WTC11 (cell line): Measurements from ENCODE around the gene CLCN1. TPM values are rescaled to one million over a fixed set of nuclear protein-coding genes. Genes with fewer than 3 reads are reported as not detected.

Experiments
- ATAC-seq: fragments of 200-7000 bp; cut with Tn5 transposase; 2 replicates; pipeline ENCODE4 v1.10.0; 2021; ENCODE audit warnings: mild to moderate bottlenecking, moderate library complexity
- CTCF ChIA-PET: fragments of 300-600 bp; sonication (Branson Sonifier 250); formaldehyde crosslinking; loops from one replicate; lab custom pipeline; 2021; ENCODE audit warnings: antibody characterized with exemption; lab: Charles Lee
- POLR2A ChIA-PET: fragments of 350-600 bp; sonication (Branson Sonifier 250); formaldehyde crosslinking; loops from one replicate; lab custom pipeline; 2021; ENCODE audit warnings: antibody characterized with exemption; lab: Charles Lee
- DNase-seq: peaks from one replicate; pipeline ENCODE4 v3.0.0; 2021; ENCODE audit warnings: low spot score
- H3K27ac Mint-ChIP-seq: 2 replicates; pipeline ENCODE4 v1.8.0; 2021; ENCODE audit warnings: mixed read lengths
- H3K27me3 Mint-ChIP-seq: 2 replicates; pipeline ENCODE4 v1.8.0; 2021; ENCODE audit warnings: low read depth, mild to moderate bottlenecking, moderate library complexity, mixed read lengths
- H3K36me3 Mint-ChIP-seq: 2 replicates; pipeline ENCODE4 v1.8.0; 2021; ENCODE audit warnings: mixed read lengths
- H3K4me1 Mint-ChIP-seq: 2 replicates; pipeline ENCODE4 v1.8.0; 2022; ENCODE audit warnings: mixed read lengths
- H3K4me3 Mint-ChIP-seq: 2 replicates; pipeline ENCODE4 v1.8.0; 2021; ENCODE audit warnings: mild to moderate bottlenecking, moderate library complexity, mixed read lengths
- H3K9me3 Mint-ChIP-seq: 2 replicates; pipeline ENCODE4 v1.8.0; 2021; ENCODE audit warnings: mixed read lengths
- ATF1 ChIP-seq: sonication (generic); formaldehyde crosslinking; IDR thresholded peaks from 2 replicates; pipeline ENCODE4 v1.8.1; 2023; ENCODE audit warnings: mild to moderate bottlenecking, moderate library complexity, missing genetic modification reagents
- ESRRA ChIP-seq: sonication (generic); formaldehyde crosslinking; IDR thresholded peaks from 2 replicates; pipeline ENCODE4 v1.8.1; 2022; ENCODE audit warnings: mild to moderate bottlenecking, missing genetic modification reagents, borderline replicate concordance
- HMGA2 ChIP-seq: fragments of 250-450 bp; sonication (Bioruptor Pico); IDR thresholded peaks from 2 replicates; pipeline ENCODE4 v1.4.0; 2021; ENCODE audit warnings: mild to moderate bottlenecking, moderate library complexity
- NR1H2 ChIP-seq: sonication (generic); formaldehyde crosslinking; IDR thresholded peaks from 2 replicates; pipeline ENCODE4 v1.9.0; 2021; ENCODE audit warnings: mild to moderate bottlenecking, moderate library complexity, missing genetic modification reagents
- RORB ChIP-seq: fragments of 250-450 bp; sonication (Bioruptor Pico); IDR thresholded peaks from 2 replicates; pipeline ENCODE4 v1.9.0; 2021; ENCODE audit warnings: mild to moderate bottlenecking
- SOX15 ChIP-seq: fragments of 250-450 bp; sonication (Bioruptor Pico); IDR thresholded peaks from 2 replicates; pipeline ENCODE4 v1.9.0; 2021; ENCODE audit warnings: mild to moderate bottlenecking
- TEAD4 ChIP-seq: sonication (generic); formaldehyde crosslinking; IDR thresholded peaks from 2 replicates; pipeline ENCODE4 v1.8.0; 2022; ENCODE audit warnings: mild to moderate bottlenecking, missing genetic modification reagents
- ZNF121 ChIP-seq: sonication (generic); formaldehyde crosslinking; IDR thresholded peaks from 2 replicates; pipeline ENCODE4 v1.8.0; 2023; ENCODE audit warnings: missing genetic modification reagents
- total RNA-seq: library from RNA; stranded (reverse); gene quantifications from 3 replicates; pipeline ENCODE4 v1.2.3, GENCODE V29; 2021
- TF ChIP-seq, protein P1 (sequence below): fragments of 250-450 bp; sonication (Bioruptor Pico); IDR thresholded peaks from 2 replicates; pipeline ENCODE4 v1.9.0; 2021; ENCODE audit warnings: mild to moderate bottlenecking
- TF ChIP-seq, protein P2 (sequence below): sonication (generic); formaldehyde crosslinking; conservative IDR thresholded peaks from 2 replicates; pipeline ENCODE4 v1.8.1; 2022; ENCODE audit warnings: mild to moderate bottlenecking, missing genetic modification reagents
- TF ChIP-seq, protein P3 (sequence below): fragments of 250-450 bp; sonication (Bioruptor Pico); IDR thresholded peaks from 2 replicates; pipeline ENCODE4 v1.8.0; 2021; ENCODE audit warnings: mild to moderate bottlenecking
- TF ChIP-seq, protein P4 (sequence below): fragments of 200-600 bp; IDR thresholded peaks from 2 replicates; pipeline ENCODE4 v1.8.0; 2022; ENCODE audit warnings: antibody characterized with exemption
- TF ChIP-seq, protein P5 (sequence below): sonication (generic); formaldehyde crosslinking; IDR thresholded peaks from 2 replicates; pipeline ENCODE4 v1.8.1; 2023; ENCODE audit warnings: mild to moderate bottlenecking, moderate library complexity, missing genetic modification reagents
- TF ChIP-seq, protein P6 (sequence below): sonication (generic); formaldehyde crosslinking; IDR thresholded peaks from 2 replicates; pipeline ENCODE4 v1.8.0; 2022; ENCODE audit warnings: mild to moderate bottlenecking, missing genetic modification reagents

The CLCN1 gene
- total RNA-seq, 1 experiment from 2014 or later: 0.28 TPM

DNA sequence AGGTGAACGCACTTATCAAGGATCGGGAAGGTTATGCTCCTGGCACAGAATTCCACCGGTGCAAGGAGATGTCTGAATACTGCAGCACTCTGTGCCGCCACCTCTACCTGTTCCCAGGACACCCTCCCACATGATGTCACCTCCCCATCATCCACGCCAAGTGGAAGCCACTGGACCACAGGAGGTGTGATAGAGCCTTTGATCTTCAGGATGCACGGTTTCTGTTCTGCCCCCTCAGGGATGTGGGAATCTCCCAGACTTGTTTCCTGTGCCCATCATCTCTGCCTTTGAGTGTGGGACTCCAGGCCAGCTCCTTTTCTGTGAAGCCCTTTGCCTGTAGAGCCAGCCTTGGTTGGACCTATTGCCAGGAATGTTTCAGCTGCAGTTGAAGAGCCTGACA lies 11.0 kb upstream of the CLCN1 start:
- ChIA-PET CTCF (interaction anchor here (0.8 to 2.7 kb wide), 4 partner anchors 9 to 90 kb away, joined by 3 to 20 read pairs (median 4); no protein-coding TSS in a partner anchor), POLR2A (no interaction called here)
- H3K4me1 Mint-ChIP-seq: no peaks in the 10 kb centered on the region
- peaks cover 79% of the 10 kb centered on the region for H3K36me3 Mint-ChIP-seq
- ATAC-seq (no peak), DNase-seq (no peak)
- TF ChIP-seq ESRRA (CRISPR knock-in tag) (no peak), ATF1 (CRISPR knock-in tag) (no peak), RORB (no peak), SOX15 (CRISPR knock-in tag) (no peak)
- TF ChIP-seq, protein P1, sequence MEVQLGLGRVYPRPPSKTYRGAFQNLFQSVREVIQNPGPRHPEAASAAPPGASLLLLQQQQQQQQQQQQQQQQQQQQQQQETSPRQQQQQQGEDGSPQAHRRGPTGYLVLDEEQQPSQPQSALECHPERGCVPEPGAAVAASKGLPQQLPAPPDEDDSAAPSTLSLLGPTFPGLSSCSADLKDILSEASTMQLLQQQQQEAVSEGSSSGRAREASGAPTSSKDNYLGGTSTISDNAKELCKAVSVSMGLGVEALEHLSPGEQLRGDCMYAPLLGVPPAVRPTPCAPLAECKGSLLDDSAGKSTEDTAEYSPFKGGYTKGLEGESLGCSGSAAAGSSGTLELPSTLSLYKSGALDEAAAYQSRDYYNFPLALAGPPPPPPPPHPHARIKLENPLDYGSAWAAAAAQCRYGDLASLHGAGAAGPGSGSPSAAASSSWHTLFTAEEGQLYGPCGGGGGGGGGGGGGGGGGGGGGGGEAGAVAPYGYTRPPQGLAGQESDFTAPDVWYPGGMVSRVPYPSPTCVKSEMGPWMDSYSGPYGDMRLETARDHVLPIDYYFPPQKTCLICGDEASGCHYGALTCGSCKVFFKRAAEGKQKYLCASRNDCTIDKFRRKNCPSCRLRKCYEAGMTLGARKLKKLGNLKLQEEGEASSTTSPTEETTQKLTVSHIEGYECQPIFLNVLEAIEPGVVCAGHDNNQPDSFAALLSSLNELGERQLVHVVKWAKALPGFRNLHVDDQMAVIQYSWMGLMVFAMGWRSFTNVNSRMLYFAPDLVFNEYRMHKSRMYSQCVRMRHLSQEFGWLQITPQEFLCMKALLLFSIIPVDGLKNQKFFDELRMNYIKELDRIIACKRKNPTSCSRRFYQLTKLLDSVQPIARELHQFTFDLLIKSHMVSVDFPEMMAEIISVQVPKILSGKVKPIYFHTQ: no peak
- TF ChIP-seq, protein P2, sequence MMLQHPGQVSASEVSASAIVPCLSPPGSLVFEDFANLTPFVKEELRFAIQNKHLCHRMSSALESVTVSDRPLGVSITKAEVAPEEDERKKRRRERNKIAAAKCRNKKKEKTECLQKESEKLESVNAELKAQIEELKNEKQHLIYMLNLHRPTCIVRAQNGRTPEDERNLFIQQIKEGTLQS (CRISPR knock-in tag): no peak
- no peaks in the 10 kb centered on the region for H3K27me3 Mint-ChIP-seq
- H3K9me3 Mint-ChIP-seq: no peaks in the 10 kb centered on the region
- no peak overlapping the region for H3K27ac Mint-ChIP-seq
- no peak overlapping the region for H3K4me3 Mint-ChIP-seq

DNA sequence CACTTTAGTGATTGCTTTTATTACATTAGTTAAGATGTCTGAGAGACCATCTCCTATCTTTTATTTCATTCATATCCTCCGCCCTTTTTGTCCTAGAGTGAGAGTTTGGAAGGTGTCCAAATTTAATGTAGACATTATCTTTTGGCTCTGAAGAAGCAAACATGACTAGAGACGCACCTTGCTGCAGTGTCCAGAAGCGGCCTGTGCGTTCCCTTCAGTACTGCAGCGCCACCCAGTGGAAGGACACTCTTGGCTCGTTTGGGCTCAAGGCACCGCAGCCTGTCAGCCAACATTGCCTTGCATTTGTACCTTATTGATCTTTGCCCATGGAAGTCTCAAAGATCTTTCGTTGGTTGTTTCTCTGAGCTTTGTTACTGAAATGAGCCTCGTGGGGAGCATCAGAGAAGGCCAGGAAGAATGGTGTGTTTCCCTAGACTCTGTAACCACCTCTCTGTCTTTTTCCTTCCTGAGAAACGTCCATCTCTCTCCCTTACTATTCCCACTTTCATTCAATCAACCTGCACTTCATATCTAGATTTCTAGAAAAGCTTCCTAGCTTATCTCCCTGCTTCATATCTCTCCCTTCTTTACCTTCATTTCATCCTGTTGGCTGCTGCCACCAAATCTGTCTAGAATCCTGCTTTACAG lies 10.4 kb upstream of the CLCN1 start:
- DNase-seq (peak; percentile 85), ATAC-seq (peak; percentile 91)
- H3K4me3 Mint-ChIP-seq: no peak overlapping the region
- no peak overlapping the region for H3K27ac Mint-ChIP-seq
- ChIA-PET CTCF (interaction anchor here (0.8 to 2.7 kb wide), 5 partner anchors 9 to 91 kb away, joined by 3 to 20 read pairs (median 4); partner anchors contain the start of gene CLCN1), POLR2A (no interaction called here)
- no peaks in the 10 kb centered on the region for H3K9me3 Mint-ChIP-seq
- H3K36me3 Mint-ChIP-seq: peaks cover 74% of the 10 kb centered on the region
- no peaks in the 10 kb centered on the region for H3K4me1 Mint-ChIP-seq
- TF ChIP-seq, protein P3, sequence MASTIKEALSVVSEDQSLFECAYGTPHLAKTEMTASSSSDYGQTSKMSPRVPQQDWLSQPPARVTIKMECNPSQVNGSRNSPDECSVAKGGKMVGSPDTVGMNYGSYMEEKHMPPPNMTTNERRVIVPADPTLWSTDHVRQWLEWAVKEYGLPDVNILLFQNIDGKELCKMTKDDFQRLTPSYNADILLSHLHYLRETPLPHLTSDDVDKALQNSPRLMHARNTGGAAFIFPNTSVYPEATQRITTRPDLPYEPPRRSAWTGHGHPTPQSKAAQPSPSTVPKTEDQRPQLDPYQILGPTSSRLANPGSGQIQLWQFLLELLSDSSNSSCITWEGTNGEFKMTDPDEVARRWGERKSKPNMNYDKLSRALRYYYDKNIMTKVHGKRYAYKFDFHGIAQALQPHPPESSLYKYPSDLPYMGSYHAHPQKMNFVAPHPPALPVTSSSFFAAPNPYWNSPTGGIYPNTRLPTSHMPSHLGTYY: no peak
- peak; percentile 100 for TF ChIP-seq ZNF121 (CRISPR knock-in tag)
- TF ChIP-seq, protein P4, sequence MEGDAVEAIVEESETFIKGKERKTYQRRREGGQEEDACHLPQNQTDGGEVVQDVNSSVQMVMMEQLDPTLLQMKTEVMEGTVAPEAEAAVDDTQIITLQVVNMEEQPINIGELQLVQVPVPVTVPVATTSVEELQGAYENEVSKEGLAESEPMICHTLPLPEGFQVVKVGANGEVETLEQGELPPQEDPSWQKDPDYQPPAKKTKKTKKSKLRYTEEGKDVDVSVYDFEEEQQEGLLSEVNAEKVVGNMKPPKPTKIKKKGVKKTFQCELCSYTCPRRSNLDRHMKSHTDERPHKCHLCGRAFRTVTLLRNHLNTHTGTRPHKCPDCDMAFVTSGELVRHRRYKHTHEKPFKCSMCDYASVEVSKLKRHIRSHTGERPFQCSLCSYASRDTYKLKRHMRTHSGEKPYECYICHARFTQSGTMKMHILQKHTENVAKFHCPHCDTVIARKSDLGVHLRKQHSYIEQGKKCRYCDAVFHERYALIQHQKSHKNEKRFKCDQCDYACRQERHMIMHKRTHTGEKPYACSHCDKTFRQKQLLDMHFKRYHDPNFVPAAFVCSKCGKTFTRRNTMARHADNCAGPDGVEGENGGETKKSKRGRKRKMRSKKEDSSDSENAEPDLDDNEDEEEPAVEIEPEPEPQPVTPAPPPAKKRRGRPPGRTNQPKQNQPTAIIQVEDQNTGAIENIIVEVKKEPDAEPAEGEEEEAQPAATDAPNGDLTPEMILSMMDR: peak; percentile 73
- H3K27me3 Mint-ChIP-seq: no peaks in the 10 kb centered on the region

DNA sequence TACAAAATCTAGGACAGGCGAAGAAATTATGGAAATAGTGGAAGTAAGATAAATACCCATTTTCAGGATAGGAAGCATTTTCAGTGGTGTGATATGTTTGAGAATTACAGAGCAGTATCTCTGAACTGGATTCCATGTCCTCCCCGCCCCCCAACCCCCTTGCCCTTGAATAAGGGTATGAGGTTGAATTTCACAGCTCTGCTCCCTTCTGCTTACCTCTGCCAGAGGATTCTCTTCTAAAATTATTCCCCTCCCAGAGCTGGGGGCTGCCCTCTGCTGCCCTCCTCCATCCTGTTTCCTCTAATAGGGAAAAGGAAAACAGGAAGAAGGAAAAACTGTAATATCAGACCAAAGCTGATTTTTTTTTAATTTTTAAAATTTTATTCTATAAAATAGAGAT lies 7.3 kb upstream of the CLCN1 start:
- H3K36me3 Mint-ChIP-seq: peaks cover 47% of the 10 kb centered on the region
- POLR2A ChIA-PET: interaction anchor here (0.7 to 1.0 kb wide), 2 partner anchors 16 to 108 kb away, joined by 3 to 5 read pairs; no protein-coding TSS in a partner anchor

More for the DNA sequence above, 7.3 kb upstream of the CLCN1 start:
- no peaks in the 10 kb centered on the region for H3K4me1 Mint-ChIP-seq
- H3K27ac Mint-ChIP-seq: no peak overlapping the region
- ATAC-seq: no peak
- CTCF ChIA-PET: interaction anchor here (1.2 to 2.4 kb wide), 5 partner anchors 9 to 93 kb away, joined by 3 to 7 read pairs (median 5); partner anchors contain the start of gene CASP2
- TF ChIP-seq, protein P5, sequence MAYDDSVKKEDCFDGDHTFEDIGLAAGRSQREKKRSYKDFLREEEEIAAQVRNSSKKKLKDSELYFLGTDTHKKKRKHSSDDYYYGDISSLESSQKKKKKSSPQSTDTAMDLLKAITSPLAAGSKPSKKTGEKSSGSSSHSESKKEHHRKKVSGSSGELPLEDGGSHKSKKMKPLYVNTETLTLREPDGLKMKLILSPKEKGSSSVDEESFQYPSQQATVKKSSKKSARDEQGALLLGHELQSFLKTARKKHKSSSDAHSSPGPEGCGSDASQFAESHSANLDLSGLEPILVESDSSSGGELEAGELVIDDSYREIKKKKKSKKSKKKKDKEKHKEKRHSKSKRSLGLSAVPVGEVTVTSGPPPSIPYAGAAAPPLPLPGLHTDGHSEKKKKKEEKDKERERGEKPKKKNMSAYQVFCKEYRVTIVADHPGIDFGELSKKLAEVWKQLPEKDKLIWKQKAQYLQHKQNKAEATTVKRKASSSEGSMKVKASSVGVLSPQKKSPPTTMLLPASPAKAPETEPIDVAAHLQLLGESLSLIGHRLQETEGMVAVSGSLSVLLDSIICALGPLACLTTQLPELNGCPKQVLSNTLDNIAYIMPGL: no peak
- no peak for TF ChIP-seq NR1H2 (CRISPR knock-in tag)
- TF ChIP-seq HMGA2 (CRISPR knock-in tag): no peak
- TF ChIP-seq TEAD4 (CRISPR knock-in tag): no peak
- TF ChIP-seq, protein P6, sequence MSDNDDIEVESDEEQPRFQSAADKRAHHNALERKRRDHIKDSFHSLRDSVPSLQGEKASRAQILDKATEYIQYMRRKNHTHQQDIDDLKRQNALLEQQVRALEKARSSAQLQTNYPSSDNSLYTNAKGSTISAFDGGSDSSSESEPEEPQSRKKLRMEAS: no peak
- no peak for DNase-seq
- H3K9me3 Mint-ChIP-seq: no peaks in the 10 kb centered on the region
- H3K4me3 Mint-ChIP-seq: no peak overlapping the region
- H3K27me3 Mint-ChIP-seq: no peaks in the 10 kb centered on the region
